Measurements from ENCODE around the gene WNK4. TPM values are rescaled to one million over a fixed set of nuclear protein-coding genes. Genes with fewer than 3 reads are reported as not detected.

WNK4 gene
- polyA plus RNA-seq, 3 donors = 0.45 to 0.54 (median 0.46) TPM

DNA sequence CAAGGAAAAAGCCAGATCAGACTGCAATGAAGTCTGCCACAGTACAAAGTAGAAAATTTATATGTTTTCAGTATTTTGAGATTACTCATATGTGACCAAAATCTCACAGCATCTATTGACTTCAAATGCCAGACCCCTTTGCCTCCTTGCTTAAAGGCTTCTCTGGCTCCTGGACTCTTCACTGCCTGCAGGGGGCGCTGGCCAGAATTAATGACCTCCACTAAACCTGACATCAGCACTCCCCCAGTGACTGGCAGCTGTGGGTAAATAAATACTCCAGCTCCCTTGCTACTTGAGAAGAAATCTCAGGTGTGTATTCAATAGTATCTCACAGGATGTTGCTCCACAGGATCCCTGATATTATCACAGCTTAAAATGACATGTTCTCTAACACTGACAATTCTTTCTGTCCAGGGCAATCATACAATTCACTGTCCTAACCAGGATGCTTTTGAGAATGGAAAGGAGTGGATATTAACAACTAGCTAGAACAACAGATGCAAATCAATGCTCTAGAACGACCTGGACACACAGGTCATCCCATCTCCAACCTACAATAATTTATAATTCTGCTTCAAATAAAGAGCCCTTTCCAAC lies 39.6 kb downstream of the WNK4 start:
- 12 to 45% (median 35%) methylated on average over 2 of the region's 2 CpGs for WGBS, 3 donors
- no peak overlapping the region for H3K27ac ChIP-seq (ENCODE audit: low read depth, low read length)

DNA sequence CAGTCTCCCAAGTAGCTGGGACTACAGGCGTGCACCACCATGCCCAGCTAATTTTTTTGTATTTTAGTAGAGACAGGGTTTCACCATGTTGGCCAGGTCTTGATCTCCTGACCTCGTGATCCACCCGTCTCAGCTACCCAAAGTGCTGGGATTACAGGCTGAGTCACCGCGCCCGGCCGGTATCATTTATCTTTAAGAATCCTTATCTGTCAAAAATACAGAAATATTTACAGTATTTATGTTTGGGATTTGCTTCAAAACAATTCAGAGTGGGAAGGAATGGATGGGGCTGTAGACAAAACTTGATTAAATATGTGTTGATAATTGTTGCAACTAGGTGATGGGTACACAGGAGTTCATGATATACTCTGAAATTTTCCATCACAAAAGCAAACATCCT lies 40.8 kb downstream of the WNK4 start:
- 91 to 95% (median 94%) methylated on average over 7 of the region's 7 CpGs for WGBS, 3 donors
- H3K27ac ChIP-seq (ENCODE audit: low read depth, low read length) = no peak overlapping the region

DNA sequence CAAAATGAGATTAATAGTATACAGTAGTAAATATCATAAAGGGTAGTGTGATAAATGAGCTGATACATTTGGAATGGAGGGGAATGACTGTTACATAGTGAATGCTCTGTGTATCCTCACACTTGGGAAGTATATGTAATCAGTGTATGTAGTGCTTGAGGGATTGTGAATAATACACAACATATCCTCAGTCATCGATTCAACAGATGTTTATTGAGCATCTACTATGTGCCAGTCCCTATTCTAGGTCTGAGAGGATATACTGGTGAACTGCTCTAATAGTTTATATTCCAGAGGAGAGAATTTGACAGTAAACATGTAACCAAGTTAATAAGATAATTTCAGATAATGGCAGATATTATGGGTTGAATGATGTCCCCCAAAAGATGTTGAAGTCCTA lies 47.1 kb downstream of the WNK4 start:
- no peak overlapping the region for H3K27ac ChIP-seq (ENCODE audit: low read depth, low read length)
- WGBS, 3 donors = 91 to 94% (median 93%) methylated on average over 1 of the region's 1 CpG

DNA sequence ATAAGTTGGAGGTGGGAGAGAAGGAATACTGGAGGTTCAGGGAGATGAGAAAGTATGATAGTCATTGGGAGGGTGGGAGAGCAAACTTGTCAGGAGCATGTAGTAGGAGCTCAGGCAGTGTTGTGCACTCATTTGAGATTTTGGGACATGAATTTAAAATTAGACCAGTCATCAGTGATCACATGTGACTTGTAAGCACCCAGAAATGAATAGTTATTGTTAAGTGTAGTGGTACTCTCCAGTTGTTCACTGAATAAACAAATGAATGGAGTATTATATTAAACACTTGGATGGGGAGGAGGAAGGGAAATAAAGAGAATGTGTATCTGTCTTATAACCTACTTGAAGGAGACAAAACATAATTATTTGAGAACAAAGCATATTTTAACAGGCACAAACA lies 50.6 kb downstream of the WNK4 start:
- H3K27ac ChIP-seq (ENCODE audit: low read depth, low read length) = no peak overlapping the region

DNA sequence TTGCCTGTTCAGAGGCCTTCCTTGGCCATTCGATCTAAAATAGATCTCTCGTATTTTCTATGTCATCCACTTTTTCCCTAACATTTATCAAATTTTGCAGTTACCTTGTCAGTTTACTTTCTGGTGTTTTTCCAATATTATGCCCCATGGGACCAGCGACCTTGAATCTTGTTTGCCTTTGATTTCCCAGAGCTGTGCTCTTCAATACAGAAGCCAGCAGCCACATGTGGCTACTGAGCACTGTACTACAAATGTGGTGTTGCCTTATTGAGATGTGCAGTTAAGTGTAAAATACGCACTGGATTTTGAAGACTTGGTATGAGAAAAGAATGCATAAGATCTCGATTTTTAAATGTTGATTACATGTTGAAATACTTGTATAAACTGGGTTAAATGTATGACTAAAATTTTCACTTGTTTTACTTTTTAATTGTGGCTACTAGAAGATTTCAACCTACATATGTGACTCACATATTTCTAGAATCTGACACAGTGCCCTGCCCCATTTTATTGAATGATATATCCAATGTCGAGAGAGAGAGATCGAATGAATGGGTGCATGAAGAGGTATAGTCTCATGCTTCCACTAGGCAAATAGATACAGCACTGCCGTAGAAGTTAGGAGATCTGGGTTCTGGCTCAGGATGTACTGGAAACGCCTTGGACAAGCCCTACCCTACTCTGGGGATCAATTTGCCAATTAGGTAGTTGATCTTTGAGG lies 52.0 kb downstream of the WNK4 start:
- 19 to 55% (median 52%) methylated on average over 9 of the region's 9 CpGs for whole genome bisulfite sequencing, 3 donors
- H3K27ac ChIP-seq (ENCODE audit: low read depth, low read length) = peak overlapping the region; percentile 8

DNA sequence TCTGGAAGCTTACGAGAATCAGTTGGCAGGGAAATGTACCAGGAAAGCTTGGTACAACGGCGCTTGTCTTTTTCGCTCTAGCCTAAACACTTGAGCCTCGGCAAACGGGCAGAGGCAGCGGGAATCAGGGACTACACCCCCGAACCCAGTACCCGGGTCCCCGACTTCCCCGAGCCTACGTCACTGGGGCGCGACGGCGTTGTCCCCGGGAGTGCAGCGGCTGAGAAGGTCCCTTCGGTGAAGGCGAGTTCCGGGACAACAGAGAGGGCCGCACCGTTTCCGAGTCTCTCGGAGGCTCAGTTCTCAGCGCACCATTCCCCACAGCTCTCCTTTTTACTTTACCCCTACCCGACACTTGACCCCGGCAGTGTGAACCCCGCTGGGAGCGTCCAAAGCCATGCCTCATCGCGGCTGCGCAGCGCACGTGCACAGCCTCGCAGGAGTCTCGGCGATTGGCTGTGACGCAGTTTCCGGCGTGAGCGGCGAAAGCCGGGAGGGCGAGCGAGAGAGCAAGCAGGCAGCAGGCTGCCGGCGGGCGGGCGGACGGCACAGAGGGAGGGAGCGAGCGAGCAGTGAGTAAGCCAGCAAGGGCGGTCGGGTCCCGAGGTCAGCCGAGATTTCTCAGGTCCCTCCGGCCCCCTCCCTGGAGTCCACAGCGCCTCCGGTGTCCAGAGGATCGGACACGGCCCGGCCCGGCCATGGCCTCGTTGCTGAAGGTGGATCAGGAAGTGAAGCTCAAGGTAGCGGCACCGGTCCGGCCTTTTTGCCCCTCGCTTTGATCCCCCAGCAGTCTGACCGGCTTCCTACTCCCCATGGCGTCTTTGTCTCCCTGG lies 52.7 kb downstream of the WNK4 start, which contains the start of gene PSME3:
Gene PSME3, plus strand, starts transcription at position 464 of the 833 bp plus-strand sequence. Its CDS starts 235 bp downstream, at position 699.
- peak within 1 kb of the TSS; percentile 8 for H3K27ac ChIP-seq (ENCODE audit: low read depth, low read length)
- 0% methylated on average over 65 to 71 of the region's 71 CpGs for WGBS, 3 donors

DNA sequence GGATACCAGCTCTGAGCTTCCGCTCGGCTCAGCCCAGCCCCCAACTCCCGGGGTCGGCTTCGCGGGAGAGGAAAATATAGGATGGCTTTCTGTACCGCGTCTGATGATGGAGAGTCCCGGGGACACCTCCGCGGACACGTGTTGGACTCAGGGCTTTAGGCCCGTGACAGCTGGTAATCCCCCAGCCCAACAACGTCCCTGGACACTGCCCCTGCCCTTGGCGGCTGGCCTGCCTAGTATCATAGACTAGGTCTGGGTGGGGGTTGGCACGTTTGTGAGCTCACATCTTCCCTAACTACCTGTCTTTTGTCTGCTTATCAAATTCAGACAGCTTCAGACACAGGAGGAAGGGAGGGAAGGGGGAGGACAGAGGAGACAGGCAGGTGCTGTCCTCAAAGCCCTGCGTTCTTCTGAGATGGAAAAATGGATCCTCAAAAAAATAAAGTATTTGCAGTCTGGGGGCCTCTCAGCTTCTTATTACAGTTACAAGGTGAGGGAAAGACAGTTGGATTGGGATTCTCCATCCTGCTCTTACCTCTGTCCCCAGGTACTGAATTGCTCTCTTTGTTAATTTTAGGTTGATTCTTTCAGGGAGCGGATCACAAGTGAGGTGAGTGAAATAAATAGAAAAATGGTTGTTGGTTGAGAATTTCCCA lies 53.5 kb downstream of the WNK4 start:
- peak overlapping the region; percentile 8 for H3K27ac ChIP-seq (ENCODE audit: low read depth, low read length)
- WGBS, 3 donors = 5 to 7% (median 6%) methylated on average over 18 of the region's 18 CpGs

DNA sequence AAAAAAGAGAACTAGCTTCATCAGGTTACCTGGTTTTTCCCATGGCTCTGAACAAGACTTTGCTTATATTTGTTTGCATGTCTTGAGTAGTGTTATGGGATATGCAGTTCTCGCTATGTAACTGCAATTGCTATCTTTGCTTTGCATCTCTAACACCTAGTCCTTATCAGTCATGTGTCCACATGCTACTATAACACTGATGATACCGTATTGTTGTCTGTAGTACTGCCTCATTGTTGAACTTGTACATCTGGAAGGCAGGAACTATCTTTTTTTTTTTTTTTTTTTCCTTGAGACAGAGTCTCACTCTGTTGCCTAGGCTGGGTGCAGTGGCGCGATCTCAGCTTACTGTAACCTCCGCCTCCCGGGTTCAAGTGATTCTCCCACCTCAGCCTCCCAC lies 55.3 kb downstream of the WNK4 start:
- 95 to 99% (median 95%) methylated on average over 6 of the region's 6 CpGs for WGBS, 3 donors

DNA sequence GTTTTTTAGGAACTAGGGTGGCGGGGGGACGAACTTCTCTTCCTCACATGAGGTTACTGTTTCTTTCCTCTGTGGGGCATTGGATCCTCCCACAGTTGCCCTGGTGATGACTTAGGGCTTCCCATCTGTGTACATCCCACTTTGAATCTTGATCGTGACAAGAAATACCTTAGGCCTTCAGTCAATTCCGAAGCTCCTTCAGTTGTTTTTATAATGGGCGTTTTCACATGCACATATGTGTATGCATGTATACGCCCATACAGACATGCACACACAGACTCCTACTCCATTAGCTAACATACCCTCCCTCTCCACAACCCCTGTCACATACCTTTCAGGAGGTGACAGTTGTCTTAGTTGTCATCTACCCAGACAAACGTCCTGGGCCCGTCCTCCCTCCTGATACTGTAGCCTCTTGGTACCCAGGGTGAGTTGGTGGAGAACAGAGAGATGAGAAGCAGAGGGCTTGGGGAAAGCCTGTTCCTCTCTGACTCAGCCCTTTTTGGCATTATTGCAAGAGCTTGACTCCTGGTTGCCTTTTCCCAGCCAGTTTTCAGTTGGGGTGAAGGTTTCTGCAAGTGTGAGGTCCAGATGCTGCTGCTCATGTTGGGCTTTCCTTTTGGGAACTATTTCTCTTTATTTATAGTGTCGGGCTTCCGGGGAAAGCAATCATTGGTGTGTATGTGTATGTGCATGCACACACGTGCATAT lies 61.7 kb downstream of the WNK4 start:
- H3K27ac ChIP-seq (ENCODE audit: low read depth, low read length) = no peak overlapping the region
- 66 to 77% (median 68%) methylated on average over 11 of the region's 11 CpGs for WGBS, 3 donors

More for the DNA sequence above, 55.3 kb downstream of the WNK4 start:
- H3K27ac ChIP-seq (ENCODE audit: low read depth, low read length) = no peak overlapping the region

DNA sequence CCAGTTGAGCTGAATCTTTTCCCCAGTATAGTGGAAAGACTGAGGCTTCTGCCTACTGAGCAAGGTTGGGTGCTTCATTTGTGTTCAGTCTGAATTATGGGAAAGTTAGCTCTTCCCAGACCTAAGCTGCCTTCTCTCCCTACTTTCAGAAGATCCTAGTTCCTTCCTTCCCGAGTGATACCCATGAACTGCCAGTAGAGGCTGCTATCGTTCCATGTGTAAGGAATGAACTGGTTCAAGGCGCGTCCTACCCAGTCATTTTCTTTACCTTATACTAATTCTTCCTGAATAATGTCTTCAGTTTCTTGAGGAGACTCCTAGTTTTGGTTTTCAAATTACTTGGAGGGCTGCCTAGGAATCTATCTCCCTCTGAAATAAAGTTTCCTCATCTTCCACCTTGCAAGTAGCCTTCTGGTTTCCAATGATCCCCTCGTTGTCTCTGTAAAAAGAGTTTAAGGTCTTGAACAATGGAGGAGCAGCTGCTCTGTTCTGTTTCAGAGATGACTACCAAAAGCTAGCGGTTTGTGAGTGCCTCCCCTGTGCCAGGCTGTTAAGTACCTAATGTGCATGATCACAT lies 63.0 kb downstream of the WNK4 start:
- no peak overlapping the region for H3K27ac ChIP-seq (ENCODE audit: low read depth, low read length)
- WGBS, 3 donors = 36 to 42% (median 37%) methylated on average over 6 of the region's 6 CpGs

DNA sequence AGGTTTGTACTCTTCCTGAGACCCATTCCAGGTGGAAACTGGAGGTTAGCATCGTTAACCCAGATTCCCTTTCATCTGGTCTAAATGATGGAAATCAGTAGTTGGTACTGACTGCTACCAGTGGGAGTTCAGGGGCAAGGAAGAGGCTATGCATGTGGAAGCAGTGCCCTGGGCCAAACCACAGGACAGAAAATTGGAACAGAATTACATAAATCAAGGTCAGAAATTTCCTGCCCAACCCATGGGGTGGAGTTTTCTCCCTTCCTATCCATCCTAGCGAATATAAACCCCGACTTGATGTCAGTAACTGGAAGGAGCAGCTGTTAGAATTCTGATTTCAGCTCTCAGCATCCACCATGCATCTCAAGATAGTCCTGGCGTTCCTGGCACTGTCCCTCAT lies 63.9 kb downstream of the WNK4 start, which contains the start of gene AOC2:
Gene AOC2, plus strand, starts transcription at position 310 of the 400 bp plus-strand sequence. Its CDS starts 47 bp downstream, at position 357.
- no peak within 1 kb of the TSS for H3K27ac ChIP-seq (ENCODE audit: low read depth, low read length)
- 49 to 67% (median 65%) methylated on average over 4 of the region's 4 CpGs for WGBS, 3 donors

DNA sequence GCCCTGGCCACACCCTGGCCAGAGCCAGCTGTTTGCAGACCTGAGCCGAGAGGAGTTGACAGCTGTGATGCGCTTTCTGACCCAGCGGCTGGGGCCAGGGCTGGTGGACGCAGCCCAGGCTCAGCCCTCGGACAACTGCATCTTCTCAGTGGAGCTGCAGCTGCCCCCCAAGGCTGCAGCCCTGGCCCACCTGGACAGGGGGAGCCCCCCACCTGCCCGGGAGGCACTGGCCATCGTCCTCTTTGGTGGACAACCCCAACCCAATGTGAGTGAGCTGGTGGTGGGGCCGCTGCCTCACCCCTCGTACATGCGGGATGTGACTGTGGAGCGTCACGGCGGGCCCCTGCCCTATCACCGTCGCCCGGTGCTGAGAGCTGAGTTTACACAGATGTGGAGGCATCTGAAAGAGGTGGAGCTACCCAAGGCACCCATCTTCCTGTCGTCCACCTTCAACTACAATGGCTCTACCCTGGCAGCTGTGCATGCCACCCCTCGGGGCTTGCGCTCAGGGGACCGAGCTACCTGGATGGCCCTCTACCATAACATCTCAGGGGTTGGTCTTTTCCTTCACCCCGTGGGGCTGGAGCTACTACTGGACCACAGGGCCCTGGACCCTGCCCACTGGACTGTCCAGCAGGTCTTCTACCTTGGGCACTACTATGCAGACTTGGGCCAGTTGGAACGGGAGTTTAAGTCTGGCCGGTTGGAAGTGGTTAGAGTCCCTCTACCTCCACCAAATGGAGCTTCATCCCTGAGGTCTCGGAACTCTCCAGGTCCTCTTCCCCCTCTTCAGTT lies 64.5 kb downstream of the WNK4 start:
- 89 to 92% (median 91%) methylated on average over 24 of the region's 24 CpGs for WGBS, 3 donors
- no peak overlapping the region for H3K27ac ChIP-seq (ENCODE audit: low read depth, low read length)

DNA sequence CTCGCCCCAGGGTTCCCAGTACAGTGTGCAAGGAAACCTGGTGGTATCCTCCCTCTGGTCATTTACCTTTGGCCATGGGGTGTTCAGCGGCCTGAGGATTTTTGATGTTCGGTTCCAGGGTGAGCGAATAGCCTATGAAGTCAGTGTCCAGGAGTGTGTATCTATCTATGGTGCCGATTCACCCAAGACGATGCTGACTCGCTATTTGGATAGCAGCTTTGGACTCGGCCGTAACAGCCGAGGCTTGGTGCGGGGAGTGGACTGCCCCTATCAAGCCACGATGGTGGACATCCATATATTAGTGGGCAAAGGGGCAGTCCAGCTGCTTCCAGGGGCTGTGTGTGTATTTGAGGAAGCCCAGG lies 65.1 kb downstream of the WNK4 start:
- H3K27ac ChIP-seq (ENCODE audit: low read depth, low read length) = no peak overlapping the region
- WGBS, 3 donors = 85 to 92% (median 91%) methylated on average over 12 of the region's 12 CpGs

DNA sequence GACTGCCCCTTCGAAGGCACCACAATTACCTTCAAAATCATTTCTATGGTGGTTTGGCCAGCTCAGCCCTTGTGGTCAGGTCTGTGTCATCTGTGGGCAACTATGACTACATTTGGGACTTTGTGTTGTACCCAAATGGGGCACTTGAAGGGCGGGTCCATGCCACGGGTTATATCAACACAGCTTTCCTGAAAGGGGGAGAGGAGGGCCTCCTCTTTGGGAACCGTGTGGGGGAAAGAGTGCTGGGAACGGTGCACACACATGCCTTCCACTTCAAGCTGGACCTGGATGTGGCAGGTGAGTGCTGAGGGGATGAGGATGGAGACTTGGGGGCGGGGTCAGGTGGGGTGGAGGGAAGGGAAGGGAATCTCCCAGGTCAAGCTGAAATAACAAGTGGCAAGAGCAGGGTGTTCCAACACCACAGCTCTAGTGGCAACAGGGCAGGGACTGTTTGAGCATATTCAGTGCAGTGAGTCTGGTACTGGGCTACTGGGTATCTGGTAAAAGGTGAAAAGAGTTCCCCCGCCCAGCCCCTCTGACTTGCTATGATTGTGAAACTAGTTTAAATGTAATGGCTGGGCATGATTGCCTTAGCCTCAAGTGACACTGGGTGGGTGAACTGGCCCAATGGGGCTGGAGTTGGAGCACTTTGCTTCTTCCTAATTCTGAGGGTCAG lies 65.6 kb downstream of the WNK4 start:
- 62 to 68% (median 66%) methylated on average over 7 of the region's 7 CpGs for WGBS, 3 donors
- no peak overlapping the region for H3K27ac ChIP-seq (ENCODE audit: low read depth, low read length)

All from adipose tissue (tissue), 3 donors.